ENCODE measurements around the gene COPS9.

DNA sequence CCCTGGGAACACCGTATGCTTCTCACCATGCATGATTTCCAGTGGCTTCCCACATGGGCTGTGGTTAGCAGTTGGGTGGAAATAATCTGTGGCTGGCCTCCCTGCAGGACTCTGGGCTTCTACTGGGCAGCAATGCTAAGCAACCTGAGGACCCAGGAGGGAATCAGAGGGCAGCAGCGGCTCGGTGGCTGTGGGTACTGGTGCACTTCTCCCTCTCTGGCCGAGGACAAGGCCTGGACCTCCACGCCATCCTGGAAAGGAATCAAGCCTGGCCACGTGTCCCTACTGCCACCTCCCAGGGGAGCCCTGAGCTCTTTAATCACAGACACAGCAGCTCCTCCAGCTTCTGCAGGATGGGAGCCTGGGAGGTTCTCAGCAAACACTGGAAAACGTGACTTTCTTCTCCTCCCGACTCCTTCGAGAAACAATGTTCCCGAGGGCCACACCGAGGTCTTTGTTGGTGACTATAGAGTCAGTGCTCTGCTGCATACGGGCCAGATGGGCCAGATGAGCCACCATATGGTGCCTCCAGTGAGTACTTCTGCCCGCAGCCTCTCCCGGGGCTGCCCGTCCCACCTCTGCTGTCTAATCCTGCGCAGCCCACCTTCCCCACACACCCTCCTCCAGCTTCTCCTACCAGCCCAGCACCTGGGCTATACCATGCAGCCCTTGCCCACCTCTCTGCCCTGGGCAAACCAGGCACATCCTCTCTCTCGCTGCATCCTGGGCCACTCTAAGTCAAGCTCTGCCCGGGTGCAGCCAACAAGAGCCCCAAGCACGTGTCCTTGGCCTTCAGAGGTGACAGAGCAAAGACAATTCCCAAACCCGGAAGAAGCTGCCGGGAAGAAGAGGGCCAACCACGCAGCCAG lies 47.1 kb upstream of the COPS9 start:
- TF ChIP-seq, protein P1, sequence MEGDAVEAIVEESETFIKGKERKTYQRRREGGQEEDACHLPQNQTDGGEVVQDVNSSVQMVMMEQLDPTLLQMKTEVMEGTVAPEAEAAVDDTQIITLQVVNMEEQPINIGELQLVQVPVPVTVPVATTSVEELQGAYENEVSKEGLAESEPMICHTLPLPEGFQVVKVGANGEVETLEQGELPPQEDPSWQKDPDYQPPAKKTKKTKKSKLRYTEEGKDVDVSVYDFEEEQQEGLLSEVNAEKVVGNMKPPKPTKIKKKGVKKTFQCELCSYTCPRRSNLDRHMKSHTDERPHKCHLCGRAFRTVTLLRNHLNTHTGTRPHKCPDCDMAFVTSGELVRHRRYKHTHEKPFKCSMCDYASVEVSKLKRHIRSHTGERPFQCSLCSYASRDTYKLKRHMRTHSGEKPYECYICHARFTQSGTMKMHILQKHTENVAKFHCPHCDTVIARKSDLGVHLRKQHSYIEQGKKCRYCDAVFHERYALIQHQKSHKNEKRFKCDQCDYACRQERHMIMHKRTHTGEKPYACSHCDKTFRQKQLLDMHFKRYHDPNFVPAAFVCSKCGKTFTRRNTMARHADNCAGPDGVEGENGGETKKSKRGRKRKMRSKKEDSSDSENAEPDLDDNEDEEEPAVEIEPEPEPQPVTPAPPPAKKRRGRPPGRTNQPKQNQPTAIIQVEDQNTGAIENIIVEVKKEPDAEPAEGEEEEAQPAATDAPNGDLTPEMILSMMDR (IDR thresholded peaks at IDR 0.05) = no peak
- TF ChIP-seq POLR2A (IDR thresholded peaks at IDR 0.05; ENCODE audit: low read depth) (no peak), POLR2AphosphoS5 (IDR thresholded peaks at IDR 0.05) (no peak), EP300 (IDR thresholded peaks at IDR 0.05) (no peak)

Data from esophagus muscularis mucosa (tissue), 4 donors.